Measurements from ENCODE around the gene NUDT8.
"Not testable (repeated sequence)": the region's sequence is repeated elsewhere in the genome, so short reads cannot be mapped to it uniquely, and the experiment has no call there.

The NUDT8 gene

DNA sequence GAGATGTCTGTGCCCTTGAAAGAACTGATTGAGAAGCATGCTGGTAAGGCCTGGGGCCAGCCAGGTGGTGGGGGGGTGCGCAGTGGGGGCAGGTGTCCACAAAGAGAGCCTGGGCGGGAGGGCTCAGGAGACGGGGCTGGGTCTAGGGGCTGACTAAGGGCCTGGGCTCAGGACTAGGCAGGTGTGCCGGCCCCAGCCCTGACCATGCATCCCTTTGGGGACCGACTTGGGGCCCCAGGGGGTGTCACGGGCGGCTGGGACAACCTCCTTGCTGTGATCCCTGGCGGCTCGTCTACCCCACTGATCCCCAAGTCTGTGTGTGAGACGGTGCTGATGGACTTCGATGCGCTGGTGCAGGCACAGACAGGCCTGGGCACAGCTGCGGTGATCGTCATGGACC is 18.6 kb downstream of the NUDT8 start:
- no peak for DNase-seq

GRCh38 chr11:67610302-67610868 is 19.4 kb downstream of the NUDT8 start:
- DNase-seq = no peak

GRCh38 chr11:67609316-67609715 is 20.4 kb downstream of the NUDT8 start:
- no peak for DNase-seq

DNA sequence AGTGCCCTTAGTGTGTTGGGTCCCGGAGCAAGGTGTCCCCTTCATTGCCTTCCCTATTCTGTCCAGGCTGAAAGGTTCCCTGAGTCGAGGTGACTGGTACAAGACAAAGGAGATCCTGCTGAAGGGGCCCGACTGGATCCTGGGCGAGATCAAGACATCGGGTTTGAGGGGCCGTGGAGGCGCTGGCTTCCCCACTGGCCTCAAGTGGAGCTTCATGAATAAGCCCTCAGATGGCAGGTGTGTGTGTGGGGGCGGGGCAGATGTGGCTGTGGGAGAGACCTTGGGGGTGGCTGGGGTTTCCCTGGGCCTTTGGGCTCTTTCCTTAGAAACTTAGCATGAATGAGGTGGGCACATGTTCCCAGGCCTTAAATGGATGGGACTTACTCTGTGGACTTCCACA is 21.3 kb downstream of the NUDT8 start:
- DNase-seq = no peak

- no peak for DNase-seq
Observed at GRCh38 chr11:67607507-67607906, 22.2 kb downstream of the NUDT8 start.

DNA sequence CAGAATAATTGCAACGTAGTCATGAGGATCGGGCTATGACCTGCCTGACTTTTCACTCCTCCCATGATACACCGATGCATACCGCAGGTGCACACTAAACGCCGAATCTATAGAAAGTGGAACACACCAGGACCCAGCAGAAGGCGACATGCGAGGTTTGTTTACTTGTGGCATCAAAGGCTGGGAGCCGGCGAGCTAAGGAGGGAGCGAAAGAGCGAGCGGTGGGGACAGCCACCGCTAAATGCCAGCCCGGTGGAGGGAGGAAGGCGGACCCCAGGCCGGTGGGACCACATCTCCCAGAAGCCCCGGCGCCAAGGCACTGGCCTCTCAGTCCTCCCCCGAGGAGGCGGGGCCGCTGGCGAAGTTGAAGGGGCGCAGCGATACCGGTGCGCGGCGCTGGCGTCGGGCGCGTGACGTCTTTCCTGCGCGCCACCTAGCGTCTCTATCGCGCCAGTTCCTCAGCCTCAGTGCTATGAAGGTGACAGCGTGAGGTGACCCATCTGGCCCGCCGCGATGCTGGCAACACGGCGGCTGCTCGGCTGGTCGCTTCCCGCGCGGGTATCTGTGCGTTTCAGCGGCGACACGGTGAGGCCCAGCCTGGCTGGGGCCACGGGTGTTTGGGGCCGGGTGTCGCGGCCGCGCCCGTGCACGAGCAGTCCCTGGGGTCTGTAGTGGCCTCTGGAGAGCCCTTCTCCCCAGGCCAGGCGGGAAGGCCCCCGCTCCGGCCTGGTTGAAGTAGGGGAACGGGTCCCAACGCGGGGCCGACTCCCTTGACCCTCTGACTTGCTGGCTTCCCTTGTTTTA is 23.0 kb downstream of the NUDT8 start, which contains the start of gene NDUFV1:
Gene NDUFV1 (plus strand): TSS at position 445 of the 804 bp plus-strand sequence. CDS start 69 bp downstream, at position 514.
- DNase-seq = peak; percentile 95 to 97

DNA sequence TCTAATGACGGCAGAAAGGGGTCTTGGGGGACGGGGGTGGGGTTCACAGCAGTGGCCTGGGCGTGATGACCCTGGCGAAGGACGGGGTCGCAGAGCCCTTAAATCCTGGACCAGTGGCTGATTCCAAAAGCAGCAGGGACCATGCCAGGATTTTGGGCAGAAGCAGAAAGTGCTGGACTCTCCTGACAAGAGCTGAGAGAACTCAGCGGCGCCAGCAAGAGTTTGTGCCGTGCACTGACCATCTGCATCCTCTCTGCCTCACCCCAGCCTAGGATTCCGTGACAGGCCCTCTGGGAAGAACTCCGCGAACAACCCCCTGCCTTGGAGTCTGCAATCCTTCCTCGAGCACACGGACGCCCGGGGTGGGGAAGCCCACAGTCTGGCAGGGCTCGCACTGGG is 23.6 kb downstream of the NUDT8 start:
- DNase-seq = no peak

GRCh38 chr11:67605231-67606011 is 24.3 kb downstream of the NUDT8 start:
- DNase-seq = no peak

DNA sequence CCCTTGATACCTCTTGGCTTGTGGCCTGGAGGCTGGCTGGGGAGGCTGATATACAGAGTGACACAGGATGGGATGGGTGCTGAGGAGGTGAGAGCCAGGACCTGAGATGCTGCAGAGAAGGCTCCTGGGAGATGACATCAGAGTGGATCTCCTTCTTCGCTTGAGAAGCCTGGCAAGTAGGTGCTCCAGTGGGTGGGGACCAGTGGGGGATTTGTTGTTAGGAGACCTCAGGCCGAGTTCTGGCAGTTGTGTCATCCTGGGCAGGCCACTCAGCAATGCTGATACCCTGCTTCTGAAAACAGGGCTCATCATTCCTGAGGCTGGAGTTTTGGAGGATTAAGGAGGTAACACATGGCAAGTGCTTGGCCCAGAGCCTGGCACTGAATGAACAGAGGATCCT is 24.9 kb downstream of the NUDT8 start:
- no peak for DNase-seq

GRCh38 chr11:67604119-67604518 is 25.6 kb downstream of the NUDT8 start:
- not testable (repeated sequence) for DNase-seq

GRCh38 chr11:67601098-67601497 is 28.6 kb downstream of the NUDT8 start:
- DNase-seq = no peak

DNA sequence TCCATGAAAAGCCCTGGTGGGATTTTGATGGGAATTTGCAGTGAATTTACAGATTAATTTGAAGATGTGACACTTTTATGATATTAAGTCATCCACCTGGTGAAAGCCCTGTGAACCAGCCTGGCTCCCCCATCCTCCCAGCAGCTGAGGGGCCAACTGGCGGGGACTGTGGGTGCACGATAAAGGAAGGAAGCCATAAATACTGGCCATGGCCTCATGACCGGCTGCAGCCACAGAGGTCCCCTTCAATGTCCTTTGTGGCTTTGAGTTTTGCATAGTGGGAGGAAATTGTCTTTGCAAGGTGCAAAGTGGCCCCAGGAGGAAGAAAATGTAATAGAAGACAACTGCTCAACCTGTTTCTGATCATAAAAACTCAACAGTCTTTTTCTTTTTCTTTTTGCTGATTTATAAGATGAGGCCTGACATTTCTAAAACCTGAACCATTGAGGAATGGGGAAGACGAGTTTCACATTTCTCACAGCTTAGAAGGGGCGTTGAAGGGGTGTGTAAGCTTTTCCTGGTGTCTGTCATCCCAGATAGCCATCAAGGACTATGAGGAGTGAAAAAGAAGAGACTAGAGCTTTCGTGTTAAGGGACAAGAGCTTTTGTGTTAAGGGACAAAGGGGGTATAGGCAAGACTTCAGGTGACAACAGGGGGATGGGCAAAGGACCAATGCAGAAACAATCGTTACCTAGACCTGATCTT is 29.3 kb downstream of the NUDT8 start:
- DNase-seq = no peak

- DNase-seq = no peak
Observed at GRCh38 chr11:67599149-67599548, 30.6 kb downstream of the NUDT8 start.

DNA sequence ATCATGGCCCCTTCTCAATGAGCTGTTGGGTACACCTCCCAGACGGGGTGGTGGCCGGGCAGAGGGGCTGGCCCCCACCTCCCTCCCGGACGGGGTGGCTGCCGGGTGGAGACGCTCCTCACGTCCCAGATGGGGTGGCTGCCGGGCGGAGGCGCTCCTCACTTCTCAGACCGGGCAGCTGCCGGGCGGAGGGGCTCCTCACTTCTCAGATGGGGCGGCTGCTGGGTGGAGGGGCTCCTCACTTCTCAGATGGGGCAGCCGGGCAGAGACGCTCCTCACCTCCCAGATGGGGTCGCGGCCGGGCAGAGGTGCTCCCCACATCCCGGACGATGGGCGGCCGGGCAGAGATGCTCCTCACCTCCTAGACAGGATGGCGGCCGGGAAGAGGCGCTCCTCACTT is 31.8 kb downstream of the NUDT8 start:
- not testable (repeated sequence) for DNase-seq

GRCh38 chr11:67597458-67597857 is 32.3 kb downstream of the NUDT8 start:
- not testable (repeated sequence) for DNase-seq

GRCh38 chr11:67596753-67597300 is 32.9 kb downstream of the NUDT8 start:
- DNase-seq = no peak

- DNase-seq = no peak
Observed at GRCh38 chr11:67594480-67594879, 35.3 kb downstream of the NUDT8 start.

GRCh38 chr11:67593565-67593905 is 36.2 kb downstream of the NUDT8 start:
- DNase-seq = no peak

DNA sequence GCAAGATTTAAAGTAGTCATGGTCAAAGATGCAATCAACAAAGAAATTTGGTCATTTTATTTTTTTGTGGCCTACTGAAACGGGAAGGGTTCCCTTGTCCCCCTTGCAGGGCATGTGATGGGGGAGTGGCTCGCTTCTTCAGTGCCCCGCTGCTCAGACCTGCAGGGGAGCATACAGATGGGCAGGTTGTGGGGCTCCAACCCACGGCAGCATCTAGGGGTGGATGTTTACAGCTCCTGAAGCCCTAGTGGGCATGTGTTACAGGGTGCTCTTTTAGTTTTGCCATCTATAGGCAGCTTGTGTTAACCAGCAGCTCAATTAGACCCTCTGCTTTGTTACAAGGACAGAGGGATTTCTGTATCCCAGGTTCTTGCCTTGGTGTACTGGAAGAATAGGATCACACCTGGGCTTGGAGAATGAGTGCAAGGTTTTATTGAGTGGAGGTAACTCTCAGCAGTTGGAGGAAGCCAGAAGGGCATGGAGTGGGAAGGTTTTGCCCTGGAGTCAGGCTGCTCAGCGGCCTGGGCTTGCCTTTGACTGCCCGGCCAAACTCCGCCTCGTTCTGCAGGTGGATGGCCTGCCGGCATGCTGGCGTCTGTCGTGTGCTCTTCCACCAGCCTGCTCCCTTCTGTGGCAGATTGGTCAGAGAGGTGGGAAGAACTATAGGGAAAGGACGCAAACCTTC is 36.7 kb downstream of the NUDT8 start:
- no peak for DNase-seq

DNA sequence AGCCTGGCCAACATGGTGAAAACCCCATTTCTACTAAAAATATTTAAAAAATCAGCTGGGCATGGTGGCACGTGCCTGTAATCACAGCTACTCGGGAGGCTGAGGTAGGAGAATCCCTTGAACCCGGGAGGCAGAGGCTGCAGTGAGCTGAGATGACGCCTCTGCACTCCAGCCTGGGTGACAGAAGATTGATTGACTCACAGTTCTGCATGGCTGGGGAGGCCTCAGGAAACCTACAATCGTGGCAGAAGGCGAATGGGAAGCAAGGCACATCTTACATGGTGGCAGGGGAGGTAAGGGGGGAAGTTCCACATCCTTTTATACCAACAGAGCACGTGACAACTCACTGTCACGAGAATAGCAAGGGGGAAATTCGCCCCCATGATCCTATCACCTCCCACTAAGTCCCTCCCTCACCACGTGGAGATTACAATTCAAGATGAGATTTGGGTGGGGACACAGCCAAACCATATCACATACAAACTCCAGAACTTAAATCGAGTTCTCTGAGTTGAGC is 40.8 kb downstream of the NUDT8 start:
- DNase-seq = not testable (repeated sequence)

GRCh38 chr11:67588136-67588503 is 41.6 kb downstream of the NUDT8 start:
- no peak for DNase-seq
